ENCODE results near the gene USP25. TPM values are rescaled to one million over a fixed set of nuclear protein-coding genes. Genes with fewer than 3 reads are reported as not detected.

The USP25 gene
- total RNA-seq, 1 donor from 2014 or later: 29.2 TPM

DNA sequence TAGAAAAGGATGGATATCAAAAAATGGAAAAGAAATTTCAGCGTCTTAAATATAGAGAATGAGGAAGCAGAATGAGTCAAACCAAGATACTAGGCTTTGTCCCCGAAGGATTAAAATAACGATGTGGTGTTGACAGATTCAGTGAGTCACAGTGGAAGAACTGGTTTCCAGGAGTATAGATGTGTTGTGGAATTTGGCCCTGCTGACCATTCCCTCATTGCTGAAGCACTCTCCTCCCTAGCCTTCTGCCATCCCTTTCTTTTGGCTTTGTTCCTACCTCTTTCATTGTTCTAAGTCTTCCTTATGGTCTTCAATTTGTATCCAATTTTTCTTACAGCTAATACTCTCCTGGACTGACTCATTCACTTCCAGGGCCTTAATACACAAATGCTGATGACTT lies 23.1 kb upstream of the USP25 start:
- TF ChIP-seq, protein P1, sequence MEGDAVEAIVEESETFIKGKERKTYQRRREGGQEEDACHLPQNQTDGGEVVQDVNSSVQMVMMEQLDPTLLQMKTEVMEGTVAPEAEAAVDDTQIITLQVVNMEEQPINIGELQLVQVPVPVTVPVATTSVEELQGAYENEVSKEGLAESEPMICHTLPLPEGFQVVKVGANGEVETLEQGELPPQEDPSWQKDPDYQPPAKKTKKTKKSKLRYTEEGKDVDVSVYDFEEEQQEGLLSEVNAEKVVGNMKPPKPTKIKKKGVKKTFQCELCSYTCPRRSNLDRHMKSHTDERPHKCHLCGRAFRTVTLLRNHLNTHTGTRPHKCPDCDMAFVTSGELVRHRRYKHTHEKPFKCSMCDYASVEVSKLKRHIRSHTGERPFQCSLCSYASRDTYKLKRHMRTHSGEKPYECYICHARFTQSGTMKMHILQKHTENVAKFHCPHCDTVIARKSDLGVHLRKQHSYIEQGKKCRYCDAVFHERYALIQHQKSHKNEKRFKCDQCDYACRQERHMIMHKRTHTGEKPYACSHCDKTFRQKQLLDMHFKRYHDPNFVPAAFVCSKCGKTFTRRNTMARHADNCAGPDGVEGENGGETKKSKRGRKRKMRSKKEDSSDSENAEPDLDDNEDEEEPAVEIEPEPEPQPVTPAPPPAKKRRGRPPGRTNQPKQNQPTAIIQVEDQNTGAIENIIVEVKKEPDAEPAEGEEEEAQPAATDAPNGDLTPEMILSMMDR (IDR thresholded peaks at IDR 0.05): no peak
- no peaks in the 10 kb centered on the region for H3K36me3 ChIP-seq
- H3K4me1 ChIP-seq: no peaks in the 10 kb centered on the region
- no peak overlapping the region for H3K4me3 ChIP-seq
- H3K27ac ChIP-seq: no peak overlapping the region
- no peaks in the 10 kb centered on the region for H3K27me3 ChIP-seq
- intact Hi-C loops (cut with DNase I): no loop called here
- no peak for DNase-seq (ENCODE audit: low spot score in 2 of 2)
- H3K9me3 ChIP-seq: peaks cover 0 to 5% of the 10 kb centered on the region in 2 donors

DNA sequence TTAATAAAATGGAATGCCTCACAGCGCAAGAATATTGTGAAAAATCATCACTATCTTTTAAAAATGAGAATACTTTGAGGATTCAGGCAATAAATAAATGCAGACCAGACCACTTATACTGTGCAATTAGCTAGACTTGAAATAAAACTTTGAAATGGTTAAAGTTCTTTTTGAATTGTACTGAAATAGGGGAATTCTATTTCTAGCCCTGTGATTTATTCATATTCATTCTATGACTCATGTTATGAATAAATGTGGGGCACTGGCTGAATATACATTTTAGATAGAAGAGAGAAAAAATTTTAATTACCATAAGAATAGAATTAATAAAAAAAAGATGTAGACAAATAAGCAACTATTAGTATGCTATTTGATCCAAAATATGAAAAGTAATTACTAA lies 16.4 kb upstream of the USP25 start:
- H3K9me3 ChIP-seq: no peaks in the 10 kb centered on the region
- H3K4me1 ChIP-seq: no peaks in the 10 kb centered on the region
- TF ChIP-seq, protein P1 (IDR thresholded peaks at IDR 0.05): no peak
- intact Hi-C loops (cut with DNase I): no loop called here
- no peak overlapping the region for H3K4me3 ChIP-seq
- no peaks in the 10 kb centered on the region for H3K27me3 ChIP-seq
- H3K27ac ChIP-seq: no peak overlapping the region
- no peak for DNase-seq (ENCODE audit: low spot score in 2 of 2)
- no peaks in the 10 kb centered on the region for H3K36me3 ChIP-seq

DNA sequence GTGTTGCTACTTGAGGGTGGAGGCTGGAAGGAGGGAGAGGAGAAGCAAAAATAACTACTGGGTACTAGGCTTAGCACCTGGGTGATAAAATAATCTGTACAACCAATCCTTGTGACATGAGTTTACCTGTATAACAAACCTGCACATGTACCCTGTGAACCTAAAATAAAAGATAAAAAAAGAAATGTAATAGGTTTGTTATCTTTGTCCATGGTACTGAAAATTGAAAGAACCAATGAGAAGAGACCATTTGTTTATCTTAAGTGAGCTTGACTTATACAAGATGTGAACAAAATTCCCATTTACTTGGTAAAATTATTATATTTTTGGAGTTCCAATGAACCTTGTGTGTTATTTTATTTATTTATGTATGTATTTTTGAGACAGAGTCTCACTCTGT lies 11.1 kb upstream of the USP25 start:
- Histone ChIP-seq H3K27ac (no peak overlapping the region), H3K27me3 (no peaks in the 10 kb centered on the region), H3K4me3 (no peak overlapping the region), H3K4me1 (no peaks in the 10 kb centered on the region), H3K36me3 (no peaks in the 10 kb centered on the region), H3K9me3 (no peaks in the 10 kb centered on the region)
- intact Hi-C loops (cut with DNase I): no loop called here
- TF ChIP-seq, protein P1 (IDR thresholded peaks at IDR 0.05): no peak
- DNase-seq (ENCODE audit: low spot score in 2 of 2): no peak

DNA sequence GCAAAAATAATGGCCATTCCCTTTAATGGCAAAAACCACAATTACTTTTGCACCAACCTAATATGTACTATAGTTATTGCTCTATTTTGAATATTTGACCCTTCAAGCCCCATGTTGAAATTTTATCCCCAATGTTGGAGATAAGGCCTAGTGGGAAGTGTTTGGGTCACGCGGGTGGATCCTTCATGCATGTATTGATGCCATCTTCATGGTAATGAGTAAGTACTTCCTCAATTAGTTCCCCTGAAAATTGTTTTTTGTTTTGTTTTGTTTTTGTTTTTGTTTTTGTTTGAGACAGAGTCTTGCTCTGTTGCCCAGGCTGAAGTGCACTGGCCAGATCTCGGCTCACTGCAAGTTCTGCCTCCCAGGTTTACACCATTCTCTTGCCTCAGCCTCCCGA lies 9.8 kb upstream of the USP25 start:
- no peak overlapping the region for H3K27ac ChIP-seq
- no peak for DNase-seq (ENCODE audit: low spot score in 2 of 2)
- no peaks in the 10 kb centered on the region for H3K4me1 ChIP-seq
- TF ChIP-seq, protein P1 (IDR thresholded peaks at IDR 0.05): no peak
- no peak overlapping the region for H3K4me3 ChIP-seq
- H3K27me3 ChIP-seq: no peaks in the 10 kb centered on the region
- H3K9me3 ChIP-seq: no peaks in the 10 kb centered on the region
- intact Hi-C loops (cut with DNase I): no loop called here
- H3K36me3 ChIP-seq: no peaks in the 10 kb centered on the region

DNA sequence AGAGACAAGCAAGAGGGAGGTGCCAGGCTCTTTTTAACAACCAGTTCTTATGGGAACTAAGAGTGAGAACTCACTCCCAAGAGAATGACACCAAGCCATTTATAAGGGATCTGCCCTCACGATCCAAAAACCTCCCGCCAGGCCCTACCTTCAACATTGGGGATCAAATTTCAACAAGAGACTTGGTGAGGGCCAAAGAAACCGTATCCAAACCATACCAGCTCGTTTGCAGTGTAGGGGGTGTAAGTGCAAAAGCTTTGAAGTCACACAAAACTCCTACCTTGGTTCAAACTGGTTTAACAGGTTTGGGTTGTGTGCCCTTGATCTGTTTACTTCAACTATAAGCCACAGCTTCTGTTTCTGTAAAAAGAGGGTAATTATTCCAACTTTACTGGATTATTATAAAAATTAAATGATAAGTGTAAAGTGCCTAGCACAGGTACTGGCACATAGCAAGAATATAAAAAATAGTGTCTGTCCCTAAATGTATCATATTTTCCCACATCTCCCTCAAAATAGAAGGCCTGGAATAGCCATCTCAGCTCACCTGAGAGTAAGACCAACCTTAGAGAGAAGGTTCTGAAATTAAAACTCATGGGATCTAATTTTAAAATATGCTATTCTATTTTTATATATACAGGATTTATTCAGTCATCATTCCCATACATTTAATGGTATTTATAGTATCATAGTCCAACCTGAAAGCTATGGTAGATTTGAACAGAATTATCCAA lies 7.0 kb upstream of the USP25 start:
- DNase-seq (ENCODE audit: low spot score in 2 of 2): no peak
- TF ChIP-seq, protein P1 (IDR thresholded peaks at IDR 0.05): no peak
- no peak overlapping the region for H3K4me3 ChIP-seq
- H3K9me3 ChIP-seq: no peaks in the 10 kb centered on the region
- H3K4me1 ChIP-seq: no peaks in the 10 kb centered on the region
- intact Hi-C loops (cut with DNase I): no loop called here
- no peak overlapping the region for H3K27ac ChIP-seq
- H3K36me3 ChIP-seq: no peaks in the 10 kb centered on the region
- H3K27me3 ChIP-seq: no peaks in the 10 kb centered on the region

Measured in ascending aorta (tissue), 2 donors.